GM12873 (cell line): ENCODE results near the gene TRAPPC8.

ENCODE experiments used
- CTCF ChIP-seq: IDR thresholded peaks from 2 replicates; pipeline ENCODE4 v1.5.1; 2012; ENCODE audit warnings: low read depth, mild to moderate bottlenecking, moderate library complexity, low read length, control low read depth; ENCODE audit not compliant: insufficient read depth; ENCODE audit errors: missing control alignments

Gene TRAPPC8

GRCh38 chr18:31954349-31954748 lies 11.4 kb upstream of the TRAPPC8 start:
- TF ChIP-seq CTCF: no peak

DNA sequence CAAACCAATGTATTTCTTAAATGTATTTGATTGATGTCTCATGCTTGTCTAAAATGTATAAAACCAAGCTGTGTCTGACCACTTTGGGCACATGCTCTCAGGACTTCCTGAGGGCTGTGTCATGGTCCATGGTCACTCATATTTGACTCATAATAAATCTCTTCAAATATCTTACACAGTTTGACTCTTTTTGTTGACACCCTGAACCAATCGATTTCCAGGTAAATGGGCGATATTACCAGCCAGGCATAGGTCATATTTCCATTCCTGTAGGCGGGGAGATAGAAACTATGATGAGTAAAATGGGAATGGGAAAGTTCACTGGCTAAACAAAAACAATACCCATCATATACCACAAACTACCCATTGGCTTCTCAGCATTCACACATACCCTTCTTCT lies 9.3 kb upstream of the TRAPPC8 start:
- no peak for TF ChIP-seq CTCF

GRCh38 chr18:31950583-31950982 lies 7.7 kb upstream of the TRAPPC8 start:
- no peak for TF ChIP-seq CTCF

DNA sequence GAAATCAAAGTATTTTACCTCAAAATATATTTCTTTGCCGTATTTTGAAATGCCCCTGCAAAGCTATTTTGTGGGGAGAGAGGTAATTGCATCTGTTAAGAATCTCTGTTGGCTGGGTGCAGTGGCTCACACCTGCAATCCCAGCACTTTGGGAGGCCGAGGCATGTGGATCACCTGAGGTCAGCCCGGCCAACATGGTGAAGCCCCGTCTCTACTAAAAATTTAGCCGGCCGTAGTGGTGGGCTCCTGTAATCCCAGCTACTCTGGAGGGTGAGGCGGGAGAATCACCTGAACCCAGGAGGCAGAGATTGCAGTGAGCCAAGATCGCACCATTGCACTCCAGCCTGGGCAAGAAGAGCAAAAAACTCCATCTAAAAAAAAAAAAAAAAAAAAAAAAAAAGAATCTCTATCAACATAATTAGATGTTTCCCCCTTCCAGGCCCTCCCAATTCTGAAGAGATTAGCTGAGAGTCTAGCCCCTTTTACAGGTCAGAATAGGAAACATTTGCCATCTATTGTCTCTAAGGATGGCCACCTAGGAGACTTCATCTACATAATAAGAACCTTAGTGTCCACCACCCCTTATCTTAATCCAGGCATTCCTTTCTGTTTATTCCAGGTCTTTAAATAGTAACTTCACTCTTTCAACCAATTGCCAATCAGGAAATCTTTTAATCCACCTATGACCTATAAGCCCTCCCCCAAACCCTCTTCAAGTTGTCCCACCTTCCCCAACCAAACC lies 3.5 kb upstream of the TRAPPC8 start:
- no peak for TF ChIP-seq CTCF

DNA sequence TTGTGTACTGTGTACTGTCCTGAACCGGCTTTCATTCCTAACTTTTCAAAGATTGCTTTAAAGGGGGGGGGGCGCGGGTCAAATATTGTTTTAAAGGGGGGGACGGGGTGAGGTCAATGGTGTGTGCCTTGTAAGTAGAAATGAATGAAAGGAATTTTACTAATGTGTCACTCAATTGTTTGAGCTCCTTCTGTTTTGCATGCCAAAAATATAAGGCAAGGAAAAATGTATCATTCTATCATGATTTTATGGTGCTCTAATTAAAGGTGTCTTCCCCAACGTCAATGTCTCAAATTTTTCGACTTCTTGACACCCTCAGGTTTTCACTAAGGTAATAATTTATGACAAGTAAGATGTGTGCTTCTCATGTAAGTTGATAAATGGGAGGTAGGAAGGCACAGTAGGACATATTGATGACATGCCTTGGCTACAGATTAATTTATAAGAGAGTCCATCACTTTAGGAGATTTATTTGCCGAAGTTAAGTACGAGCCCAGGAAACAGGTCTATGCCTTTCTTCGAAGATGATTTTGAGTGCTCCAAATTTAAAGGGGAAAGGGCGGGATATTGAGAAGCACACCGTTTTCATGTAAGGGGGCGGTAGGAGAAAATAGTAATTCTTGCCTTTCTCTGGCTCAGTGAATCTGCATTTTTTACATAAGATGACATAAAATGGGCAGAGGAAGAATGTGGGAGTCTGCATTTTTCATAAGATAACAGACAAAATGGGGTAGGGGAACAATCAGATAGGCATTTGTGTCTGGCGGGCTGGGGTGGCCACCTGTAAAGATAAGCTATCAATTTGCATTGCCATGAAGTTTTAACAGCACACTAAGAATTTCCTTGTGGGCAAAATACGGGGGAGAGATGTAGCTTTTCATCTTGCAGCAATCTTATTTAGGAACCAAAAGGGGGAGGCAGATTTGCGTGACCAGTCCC lies 1.2 kb upstream of the TRAPPC8 start:
- no peak for TF ChIP-seq CTCF

GRCh38 chr18:31942291-31942998 lies 483 bp downstream of the TRAPPC8 start:
- no peak for TF ChIP-seq CTCF
